Right atrium auricular region (tissue), 2 donors: ENCODE measurements around the gene SND1. TPM values are rescaled to one million over a fixed set of nuclear protein-coding genes. Genes with fewer than 3 reads are reported as not detected.

Experiments
- DNase-seq: peaks from one replicate; pipeline ENCODE4 v3.0.0-alpha.2; 2019; ENCODE audit warnings: low spot score
- H3K27ac ChIP-seq, 2 donors: fragments of 200-600 bp; sonication (generic); 1 replicate in 1 of 2; 2 replicates in 1 of 2; pipeline ENCODE4 v1.5.1; 2016 to 2019
- H3K27me3 ChIP-seq, 2 donors: fragments of 200-600 bp; sonication (generic); one replicate each; pipeline versions ENCODE4 v1.5.1 to v1.6.0; 2017 to 2019
- H3K36me3 ChIP-seq: fragments of 200-600 bp; sonication (generic); one replicate; pipeline ENCODE4 v1.5.1; 2016
- H3K4me1 ChIP-seq, 2 donors: fragments of 200-600 bp; sonication (generic); one replicate each; pipeline versions ENCODE4 v1.5.1 to v1.6.0; 2017 to 2019
- H3K4me3 ChIP-seq, 2 donors: fragments of 200-600 bp; sonication (generic); 1 replicate in 1 of 2; 2 replicates in 1 of 2; pipeline ENCODE4 v1.5.1; 2017 to 2019; ENCODE audit warnings: mild to moderate bottlenecking in 1 of 2, moderate library complexity in 1 of 2
- H3K9me3 ChIP-seq, 2 donors: fragments of 200-600 bp; sonication (generic); one replicate each; pipeline ENCODE4 v1.5.1; 2019
- CTCF ChIP-seq, 2 donors: fragments of 200-600 bp; sonication (generic); IDR thresholded peaks; one replicate each; pipeline ENCODE4 v1.5.1; 2019; ENCODE audit warnings: antibody characterized with exemption in 2 of 2
- total RNA-seq, 2 donors: library from RNA; depleted of rRNA; stranded (reverse); fragments of >200 nt; gene quantifications; one replicate each; pipeline ENCODE4 v1.1.0, GENCODE V29; 2016

SND1 gene
- total RNA-seq, 2 donors from 2014 or later, result 69.4 to 77.6 TPM

GRCh38 chr7:127665922-127666321 is 13.9 kb downstream of the SND1 start:
- no peak for TF ChIP-seq CTCF (IDR thresholded peaks at IDR 0.05)

DNA sequence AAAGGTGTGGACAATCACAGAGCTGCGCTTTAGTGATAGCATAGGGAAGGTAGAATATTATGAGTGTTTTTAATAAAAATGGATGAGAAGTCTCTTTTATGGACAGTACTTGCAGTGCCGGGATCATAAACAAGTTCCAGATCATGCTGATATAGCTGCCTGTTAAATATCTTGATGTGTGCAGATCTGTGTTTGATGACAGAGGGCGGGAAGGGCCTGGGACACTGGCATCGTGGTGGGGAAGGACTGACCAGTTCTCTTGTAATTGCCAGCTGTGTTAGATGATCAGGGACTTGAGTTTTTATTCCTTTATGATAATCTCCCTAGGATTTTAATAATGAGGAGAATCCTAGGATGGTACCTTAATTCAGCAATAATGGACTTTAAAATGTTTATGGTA is 14.6 kb downstream of the SND1 start:
- H3K36me3 ChIP-seq, result no peaks in the 10 kb centered on the region
- TF ChIP-seq CTCF (IDR thresholded peaks at IDR 0.05), result no peak
- no peaks in the 10 kb centered on the region for H3K27me3 ChIP-seq
- no peaks in the 10 kb centered on the region for H3K9me3 ChIP-seq
- no peak for DNase-seq
- H3K27ac ChIP-seq, result no peak overlapping the region
- H3K4me1 ChIP-seq, result peaks cover 0 to 11% of the 10 kb centered on the region in 2 donors
- no peak overlapping the region for H3K4me3 ChIP-seq

More at GRCh38 chr7:127665922-127666321, 13.9 kb downstream of the SND1 start:
- Histone ChIP-seq H3K9me3 (no peaks in the 10 kb centered on the region), H3K27me3 (no peaks in the 10 kb centered on the region), H3K4me3 (no peak overlapping the region), H3K27ac (no peak overlapping the region), H3K4me1 (peaks cover 0 to 11% of the 10 kb centered on the region in 2 donors), H3K36me3 (peaks cover 3% of the 10 kb centered on the region)
- no peak for DNase-seq

- Histone ChIP-seq H3K27ac (no peak overlapping the region), H3K27me3 (no peaks in the 10 kb centered on the region), H3K4me3 (no peak overlapping the region), H3K4me1 (peaks cover 0 to 11% of the 10 kb centered on the region in 2 donors), H3K36me3 (no peaks in the 10 kb centered on the region), H3K9me3 (peaks cover 0 to 2% of the 10 kb centered on the region in 2 donors)
- no peak for TF ChIP-seq CTCF (IDR thresholded peaks at IDR 0.05)
- no peak for DNase-seq
Observed at GRCh38 chr7:127667017-127667670, 15.2 kb downstream of the SND1 start.

DNA sequence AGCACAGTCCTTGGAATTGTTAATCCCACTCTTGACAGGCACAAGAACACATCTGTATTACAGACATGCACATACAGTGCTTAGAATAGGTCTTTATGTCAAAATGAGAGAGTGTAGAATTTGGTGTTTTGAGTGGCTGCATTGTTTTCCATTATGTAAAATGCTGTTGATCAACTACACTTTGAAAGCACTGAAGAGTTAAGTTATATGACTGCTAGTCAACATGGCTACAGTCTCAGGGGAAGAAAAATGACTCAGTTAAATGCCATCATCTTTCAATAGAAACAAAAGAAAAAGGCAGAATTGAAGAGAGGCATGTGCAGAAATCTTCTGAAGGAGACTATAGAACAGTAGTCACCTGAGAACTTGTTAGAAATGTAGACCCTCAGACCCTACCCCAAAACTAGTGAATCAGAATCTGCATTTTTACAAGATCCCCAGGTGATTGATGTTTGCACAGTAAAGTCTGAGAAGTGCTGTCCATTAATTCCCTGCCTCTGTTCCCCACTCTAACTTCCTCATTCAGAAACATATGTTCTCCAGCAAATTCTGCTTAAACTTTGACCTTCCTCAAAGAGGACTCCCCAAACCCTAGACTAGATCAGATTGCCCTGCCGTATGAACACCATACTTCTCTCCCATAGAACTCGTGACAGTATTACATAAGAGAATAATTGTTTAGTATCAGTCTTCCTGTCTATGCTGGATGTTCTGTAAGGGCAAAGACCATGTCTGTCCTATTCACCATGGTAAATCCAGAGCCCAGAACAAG is 16.0 kb downstream of the SND1 start:
- Histone ChIP-seq H3K4me3 (no peak overlapping the region), H3K27ac (no peak overlapping the region)
- no peak for TF ChIP-seq CTCF (IDR thresholded peaks at IDR 0.05)

DNA sequence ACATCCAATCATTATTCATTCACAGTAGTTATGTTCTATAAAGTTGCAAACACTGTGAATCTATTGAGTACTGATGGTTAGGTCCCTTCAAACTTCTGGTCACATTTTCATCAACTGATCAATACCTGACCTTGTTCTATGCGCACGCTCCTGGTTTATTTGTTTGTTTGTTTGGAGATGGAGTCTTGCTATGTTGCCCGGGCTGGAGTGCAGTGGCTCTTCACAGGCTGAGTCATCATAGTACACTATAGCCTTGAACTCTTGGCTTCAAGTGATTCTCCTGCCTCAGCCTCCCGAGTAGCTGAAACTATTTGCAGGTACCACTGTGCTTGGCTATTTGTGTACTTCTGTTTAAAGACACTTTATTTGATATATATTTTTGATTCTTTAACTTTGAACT is 19.3 kb downstream of the SND1 start:
- no peak for DNase-seq
- Histone ChIP-seq H3K4me1 (peaks cover 0 to 17% of the 10 kb centered on the region in 2 donors), H3K4me3 (no peak overlapping the region), H3K27me3 (no peaks in the 10 kb centered on the region), H3K27ac (no peak overlapping the region), H3K36me3 (no peaks in the 10 kb centered on the region), H3K9me3 (peaks cover 0 to 8% of the 10 kb centered on the region in 2 donors)
- no peak for TF ChIP-seq CTCF (IDR thresholded peaks at IDR 0.05)

More for the DNA sequence above, 16.0 kb downstream of the SND1 start:
- Histone ChIP-seq H3K4me1 (peaks cover 0 to 11% of the 10 kb centered on the region in 2 donors), H3K9me3 (peaks cover 0 to 8% of the 10 kb centered on the region in 2 donors), H3K36me3 (no peaks in the 10 kb centered on the region), H3K27me3 (no peaks in the 10 kb centered on the region)
- no peak for DNase-seq
